Left ventricle myocardium inferior (tissue), 1 donor: ENCODE measurements around the gene SYCN. TPM values are rescaled to one million over a fixed set of nuclear protein-coding genes. Genes with fewer than 3 reads are reported as not detected.

ENCODE experiments used
- DNase-seq: peaks from one replicate; pipeline ENCODE4 v3.0.0-alpha.2; 2020
- H3K27ac ChIP-seq: fragments of 200-600 bp; replicated peaks from 2 replicates; pipeline ENCODE4 v1.8.0; 2021
- H3K27me3 ChIP-seq: fragments of 200-600 bp; 2 replicates; pipeline ENCODE4 v1.8.0; 2021; ENCODE audit warnings: low read depth
- H3K36me3 ChIP-seq: fragments of 200-600 bp; 2 replicates; pipeline ENCODE4 v1.8.0; 2021
- H3K4me1 ChIP-seq: fragments of 200-600 bp; 2 replicates; pipeline ENCODE4 v1.8.0; 2021
- H3K4me3 ChIP-seq: fragments of 200-600 bp; 2 replicates; pipeline ENCODE4 v1.8.0; 2021; ENCODE audit warnings: mild to moderate bottlenecking, moderate library complexity
- H3K9me3 ChIP-seq: fragments of 200-600 bp; replicated peaks from 2 replicates; pipeline ENCODE4 v1.8.0; 2021
- intact Hi-C: fragments of 100-400 bp; cut with micrococcal nuclease; formaldehyde crosslinking; loops from one replicate; pipeline ENCODE4 v1.11.0; 2022
- total RNA-seq: library from RNA; stranded (reverse); fragmentation: NEBNext Ultra II Directional; extraction: Animal tissue kit (Norgen Biotek cat#: 25700); gene quantifications from one replicate; pipeline ENCODE4 v1.2.1, GENCODE V29; 2021
- TF ChIP-seq, protein P1 (sequence below): fragments of 200-600 bp; IDR thresholded peaks from 2 replicates; pipeline ENCODE4 v1.8.0; 2021; ENCODE audit warnings: antibody characterized with exemption, mild to moderate bottlenecking, borderline replicate concordance
- donor health status: DM: no; HTN: yes; CAD: no; lungs with severe emphysema.

SYCN gene
- total RNA-seq, 1 donor from 2014 or later: not detected

DNA sequence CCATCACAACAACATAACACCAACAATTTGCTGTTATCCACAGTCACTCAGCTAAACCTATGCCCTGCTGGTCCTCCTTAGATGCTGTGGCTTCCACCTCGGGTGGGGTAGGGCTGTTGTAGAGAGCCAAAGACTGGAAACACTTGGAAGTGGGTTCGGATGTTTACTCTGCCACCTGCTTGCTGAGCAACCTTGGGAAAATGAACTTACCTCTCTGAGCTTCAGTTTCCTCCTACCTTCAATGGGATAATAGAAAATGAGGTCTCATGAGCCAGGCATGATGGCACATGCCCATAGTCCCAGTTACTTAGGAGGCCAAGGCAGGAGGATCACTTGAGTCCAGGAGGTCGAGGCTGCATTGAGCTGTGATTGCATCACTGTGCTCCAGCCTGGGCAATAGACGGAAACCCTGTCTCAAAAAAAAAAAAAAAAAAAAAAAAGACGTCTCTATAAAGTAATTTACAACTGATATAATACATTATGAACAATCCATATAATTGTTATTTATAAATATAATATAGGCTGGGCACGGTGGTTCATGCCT is 3.3 kb upstream of the SYCN start:
- intact Hi-C loops: no loop called here
- DNase-seq: no peak
- Histone ChIP-seq H3K36me3 (no peaks in the 10 kb centered on the region), H3K4me1 (no peaks in the 10 kb centered on the region), H3K9me3 (no peaks in the 10 kb centered on the region), H3K4me3 (no peak overlapping the region), H3K27ac (no peak overlapping the region), H3K27me3 (peaks cover 87% of the 10 kb centered on the region)
- TF ChIP-seq, protein P1, sequence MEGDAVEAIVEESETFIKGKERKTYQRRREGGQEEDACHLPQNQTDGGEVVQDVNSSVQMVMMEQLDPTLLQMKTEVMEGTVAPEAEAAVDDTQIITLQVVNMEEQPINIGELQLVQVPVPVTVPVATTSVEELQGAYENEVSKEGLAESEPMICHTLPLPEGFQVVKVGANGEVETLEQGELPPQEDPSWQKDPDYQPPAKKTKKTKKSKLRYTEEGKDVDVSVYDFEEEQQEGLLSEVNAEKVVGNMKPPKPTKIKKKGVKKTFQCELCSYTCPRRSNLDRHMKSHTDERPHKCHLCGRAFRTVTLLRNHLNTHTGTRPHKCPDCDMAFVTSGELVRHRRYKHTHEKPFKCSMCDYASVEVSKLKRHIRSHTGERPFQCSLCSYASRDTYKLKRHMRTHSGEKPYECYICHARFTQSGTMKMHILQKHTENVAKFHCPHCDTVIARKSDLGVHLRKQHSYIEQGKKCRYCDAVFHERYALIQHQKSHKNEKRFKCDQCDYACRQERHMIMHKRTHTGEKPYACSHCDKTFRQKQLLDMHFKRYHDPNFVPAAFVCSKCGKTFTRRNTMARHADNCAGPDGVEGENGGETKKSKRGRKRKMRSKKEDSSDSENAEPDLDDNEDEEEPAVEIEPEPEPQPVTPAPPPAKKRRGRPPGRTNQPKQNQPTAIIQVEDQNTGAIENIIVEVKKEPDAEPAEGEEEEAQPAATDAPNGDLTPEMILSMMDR: no peak

DNA sequence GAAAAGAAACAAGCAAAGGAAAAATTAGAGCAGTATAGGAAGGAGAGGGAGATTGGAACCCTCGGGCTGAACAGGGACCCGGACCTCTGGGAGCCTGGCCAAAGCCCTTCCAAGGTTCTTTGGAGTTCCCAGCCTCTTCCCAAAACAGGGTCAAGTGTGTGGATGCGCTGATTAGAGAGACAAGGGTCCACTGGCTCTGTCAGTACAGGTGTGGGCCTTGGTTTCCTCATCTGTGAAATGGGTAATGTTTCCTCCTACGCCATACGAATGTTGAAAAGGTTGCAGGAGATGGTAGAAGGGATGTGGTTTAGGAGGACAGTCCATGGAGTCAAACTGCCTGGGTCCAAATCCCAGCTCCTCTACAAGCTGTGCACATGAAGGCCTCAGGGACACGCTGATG is 2.1 kb upstream of the SYCN start:
- Histone ChIP-seq H3K36me3 (no peaks in the 10 kb centered on the region), H3K27me3 (peaks cover 87% of the 10 kb centered on the region), H3K4me3 (no peak overlapping the region), H3K9me3 (no peaks in the 10 kb centered on the region), H3K4me1 (no peaks in the 10 kb centered on the region), H3K27ac (no peak overlapping the region)
- intact Hi-C loops: no loop called here
- no peak for DNase-seq
- TF ChIP-seq, protein P1: no peak

DNA sequence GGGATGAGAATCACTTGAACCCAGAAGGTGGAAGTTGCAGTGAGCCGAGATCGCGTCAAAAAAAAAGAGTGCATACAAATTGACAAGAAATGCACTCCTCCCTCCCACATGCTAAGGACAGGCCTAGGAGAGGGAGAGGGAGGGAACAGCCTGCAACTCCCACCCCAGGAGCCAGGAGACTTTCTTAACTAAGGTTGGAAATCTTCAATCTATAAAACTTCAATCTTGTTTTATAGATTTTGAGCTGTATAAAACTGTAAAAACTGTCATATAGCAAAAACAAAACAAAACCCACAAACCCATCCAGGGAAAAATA is 1.3 kb upstream of the SYCN start:
- Histone ChIP-seq H3K36me3 (no peaks in the 10 kb centered on the region), H3K27ac (no peak overlapping the region), H3K27me3 (peaks cover 87% of the 10 kb centered on the region), H3K4me3 (no peak overlapping the region), H3K4me1 (no peaks in the 10 kb centered on the region), H3K9me3 (no peaks in the 10 kb centered on the region)
- intact Hi-C loops: no loop called here
- DNase-seq: no peak
- TF ChIP-seq, protein P1: no peak

DNA sequence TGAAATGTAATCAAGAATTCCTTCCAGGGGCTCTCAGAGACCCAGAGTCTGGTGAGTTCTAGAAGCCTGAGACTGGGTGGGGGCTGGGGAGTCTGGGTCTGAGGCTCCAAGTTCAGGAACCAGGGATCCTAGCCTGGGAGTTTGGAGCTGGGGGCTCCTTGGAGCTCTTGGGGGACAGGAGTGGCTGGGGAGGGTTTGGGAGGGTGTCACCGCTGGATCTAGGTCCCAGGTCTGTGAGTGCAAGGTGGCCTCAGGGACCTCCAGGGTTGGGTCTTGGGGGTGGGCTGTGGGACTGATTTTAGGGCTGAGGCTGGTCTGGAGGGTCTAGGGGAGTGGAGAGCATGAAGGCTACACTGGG is 1.1 kb downstream of the SYCN start:
- intact Hi-C loops: no loop called here
- Histone ChIP-seq H3K27me3 (peaks cover 100% of the 10 kb centered on the region), H3K4me1 (no peaks in the 10 kb centered on the region), H3K27ac (no peak overlapping the region), H3K36me3 (no peaks in the 10 kb centered on the region), H3K9me3 (no peaks in the 10 kb centered on the region), H3K4me3 (no peak overlapping the region)
- DNase-seq: no peak
- TF ChIP-seq, protein P1: no peak

DNA sequence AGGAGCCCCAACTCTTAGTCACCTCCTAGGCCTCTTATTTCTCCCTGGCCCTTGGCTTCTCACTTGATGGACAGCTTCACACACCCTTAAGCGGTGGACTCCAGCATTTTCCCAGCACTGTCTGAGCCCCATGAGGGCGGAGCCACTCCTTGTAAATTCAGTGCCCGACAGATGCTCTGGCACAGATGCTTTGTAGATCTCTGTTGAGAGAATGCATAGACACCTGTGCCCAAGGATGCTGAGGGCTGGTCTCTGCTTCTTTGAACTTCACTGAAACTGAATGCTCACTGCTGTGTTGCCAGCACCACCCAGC is 3.3 kb downstream of the SYCN start:
- intact Hi-C loops: no loop called here
- TF ChIP-seq, protein P1: no peak
- peaks cover 100% of the 10 kb centered on the region for H3K27me3 ChIP-seq
- H3K4me1 ChIP-seq: peaks cover 5% of the 10 kb centered on the region
- H3K27ac ChIP-seq: no peak overlapping the region
- H3K36me3 ChIP-seq: no peaks in the 10 kb centered on the region
- H3K9me3 ChIP-seq: no peaks in the 10 kb centered on the region
- no peak overlapping the region for H3K4me3 ChIP-seq
- DNase-seq: no peak

DNA sequence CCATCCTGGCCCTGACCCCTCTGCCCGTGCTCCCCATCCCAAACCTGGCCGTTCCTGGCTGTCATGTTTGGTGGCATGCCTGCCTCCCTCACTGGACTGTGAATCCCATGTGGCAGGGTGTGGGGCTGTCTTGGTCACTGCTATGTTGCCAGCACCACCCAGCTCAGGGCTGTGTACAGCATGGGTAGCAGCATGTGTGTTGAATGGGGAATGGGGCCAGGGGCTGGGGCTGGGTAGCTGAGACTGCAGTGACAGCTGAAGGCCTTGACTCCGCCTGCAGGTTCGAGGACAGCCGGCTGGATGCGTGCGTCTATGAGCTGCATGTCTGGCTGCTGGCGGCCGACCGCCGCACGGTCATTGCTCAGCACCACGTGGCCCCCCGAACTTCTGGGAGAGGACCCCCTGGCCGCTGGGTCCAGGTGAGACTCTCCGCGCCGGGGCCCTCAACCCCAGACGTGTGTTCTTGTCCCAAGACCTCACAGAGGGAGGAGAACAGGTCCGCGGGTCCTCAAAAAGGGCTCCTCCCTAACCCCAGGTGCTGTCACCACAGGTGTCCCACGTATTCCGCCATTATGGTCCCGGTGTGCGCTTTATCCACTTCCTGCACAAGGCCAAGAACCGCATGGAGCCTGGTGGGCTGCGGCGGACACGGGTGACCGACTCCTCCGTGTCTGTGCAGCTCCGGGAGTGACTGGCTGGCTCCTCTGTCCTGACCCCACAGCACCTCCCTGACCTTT is 3.8 kb downstream of the SYCN start:
- no peak for DNase-seq
- intact Hi-C loops: no loop called here
- H3K4me3 ChIP-seq: no peak overlapping the region
- peaks cover 5% of the 10 kb centered on the region for H3K4me1 ChIP-seq
- TF ChIP-seq, protein P1: no peak
- no peaks in the 10 kb centered on the region for H3K9me3 ChIP-seq
- H3K27ac ChIP-seq: no peak overlapping the region
- peaks cover 100% of the 10 kb centered on the region for H3K27me3 ChIP-seq
- H3K36me3 ChIP-seq: no peaks in the 10 kb centered on the region
